GM10248 (cell line): Measurements from ENCODE around the gene B3GAT1.

Source experiments
- CTCF ChIA-PET: fragments of 300-600 bp; sonication (Branson Sonifier 250); formaldehyde crosslinking; extraction: SDS; loops from one replicate; lab custom pipeline; 2021; ENCODE audit warnings: antibody characterized with exemption; lab: Yijun Ruan, JAX
- POLR2A ChIA-PET: fragments of 350-650 bp; sonication (Branson Sonifier 250); formaldehyde crosslinking; extraction: SDS; loops from one replicate; lab custom pipeline; 2020; ENCODE audit warnings: antibody characterized with exemption; lab: Yijun Ruan, JAX
- DNase-seq: peaks from one replicate; pipeline ENCODE4 v3.0.0; 2012; ENCODE audit errors: extremely low spot score
- CTCF ChIP-seq: IDR thresholded peaks from 2 replicates; pipeline ENCODE4 v1.5.1; 2012; ENCODE audit warnings: mild to moderate bottlenecking, low read depth; ENCODE audit errors: extremely low read depth, missing control alignments, control extremely low read depth

Gene B3GAT1

GRCh38 chr11:134413043-134413825 lies 1.2 kb upstream of the B3GAT1 start:
- POLR2A ChIA-PET: no interaction called here
- DNase-seq: no peak
- no peak for TF ChIP-seq CTCF

GRCh38 chr11:134410766-134411165 lies 1.3 kb downstream of the B3GAT1 start:
- POLR2A ChIA-PET: no interaction called here
- CTCF ChIA-PET: no interaction called here
- no peak for TF ChIP-seq CTCF
- no peak for DNase-seq

More at GRCh38 chr11:134413043-134413825, 1.2 kb upstream of the B3GAT1 start:
- CTCF ChIA-PET: no interaction called here

GRCh38 chr11:134409552-134410429 lies 2.3 kb downstream of the B3GAT1 start:
- no peak for DNase-seq
- no peak for TF ChIP-seq CTCF
- ChIA-PET POLR2A (no interaction called here), CTCF (no interaction called here)

- no peak for TF ChIP-seq CTCF
- no peak for DNase-seq
- POLR2A ChIA-PET: no interaction called here
- CTCF ChIA-PET: no interaction called here
These were observed 4.1 kb downstream of the B3GAT1 start for GRCh38 chr11:134407923-134408322.

GRCh38 chr11:134407321-134407828 lies 4.7 kb downstream of the B3GAT1 start:
- CTCF ChIA-PET: no interaction called here
- no peak for TF ChIP-seq CTCF
- POLR2A ChIA-PET: no interaction called here
- DNase-seq: no peak
